Measurements from ENCODE around the gene HORMAD2.

DNA sequence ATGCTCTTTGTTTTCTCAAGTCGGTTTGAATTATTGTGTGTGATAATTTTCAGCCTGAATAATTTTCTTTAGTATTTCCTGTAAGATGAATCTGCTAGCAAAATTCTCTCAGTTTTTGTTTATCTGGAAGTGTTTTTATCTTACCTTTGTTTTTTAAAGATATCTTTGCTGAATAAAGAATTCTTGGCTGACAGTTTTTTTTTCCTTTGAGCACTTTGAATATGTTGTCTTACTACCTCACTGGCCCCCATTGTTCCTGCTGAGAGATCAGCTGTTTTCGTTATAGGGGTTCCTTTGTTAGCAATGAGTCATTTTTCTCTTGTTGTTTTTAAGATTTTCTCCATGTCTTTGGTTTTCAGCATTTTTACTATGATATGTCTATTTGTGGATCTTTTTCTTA, 63.0 kb downstream of the HORMAD2 start:
- TF ChIP-seq, protein P1, sequence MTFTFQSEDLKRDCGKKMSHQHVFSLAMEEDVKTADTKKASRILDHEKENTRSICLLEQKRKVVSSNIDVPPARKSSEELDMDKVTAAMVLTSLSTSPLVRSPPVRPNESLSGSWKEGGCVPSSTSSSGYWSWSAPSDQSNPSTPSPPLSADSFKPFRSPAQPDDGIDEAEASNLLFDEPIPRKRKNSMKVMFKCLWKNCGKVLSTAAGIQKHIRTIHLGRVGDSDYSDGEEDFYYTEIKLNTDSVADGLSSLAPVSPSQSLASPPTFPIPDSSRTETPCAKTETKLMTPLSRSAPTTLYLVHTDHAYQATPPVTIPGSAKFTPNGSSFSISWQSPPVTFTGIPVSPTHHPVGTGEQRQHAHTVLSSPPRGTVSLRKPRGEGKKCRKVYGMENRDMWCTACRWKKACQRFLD (tag by site-specific recombination; IDR thresholded peaks at IDR 0.05) = no peak
- TF ChIP-seq, protein P2, sequence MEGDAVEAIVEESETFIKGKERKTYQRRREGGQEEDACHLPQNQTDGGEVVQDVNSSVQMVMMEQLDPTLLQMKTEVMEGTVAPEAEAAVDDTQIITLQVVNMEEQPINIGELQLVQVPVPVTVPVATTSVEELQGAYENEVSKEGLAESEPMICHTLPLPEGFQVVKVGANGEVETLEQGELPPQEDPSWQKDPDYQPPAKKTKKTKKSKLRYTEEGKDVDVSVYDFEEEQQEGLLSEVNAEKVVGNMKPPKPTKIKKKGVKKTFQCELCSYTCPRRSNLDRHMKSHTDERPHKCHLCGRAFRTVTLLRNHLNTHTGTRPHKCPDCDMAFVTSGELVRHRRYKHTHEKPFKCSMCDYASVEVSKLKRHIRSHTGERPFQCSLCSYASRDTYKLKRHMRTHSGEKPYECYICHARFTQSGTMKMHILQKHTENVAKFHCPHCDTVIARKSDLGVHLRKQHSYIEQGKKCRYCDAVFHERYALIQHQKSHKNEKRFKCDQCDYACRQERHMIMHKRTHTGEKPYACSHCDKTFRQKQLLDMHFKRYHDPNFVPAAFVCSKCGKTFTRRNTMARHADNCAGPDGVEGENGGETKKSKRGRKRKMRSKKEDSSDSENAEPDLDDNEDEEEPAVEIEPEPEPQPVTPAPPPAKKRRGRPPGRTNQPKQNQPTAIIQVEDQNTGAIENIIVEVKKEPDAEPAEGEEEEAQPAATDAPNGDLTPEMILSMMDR (tag by site-specific recombination; IDR thresholded peaks at IDR 0.05) = no peak
- TF ChIP-seq GLIS1 (tag by site-specific recombination; IDR thresholded peaks at IDR 0.05) (no peak), ZNF560 (tag by site-specific recombination; IDR thresholded peaks at IDR 0.05; ENCODE audit: borderline replicate concordance) (no peak)
- TF ChIP-seq, protein P3, sequence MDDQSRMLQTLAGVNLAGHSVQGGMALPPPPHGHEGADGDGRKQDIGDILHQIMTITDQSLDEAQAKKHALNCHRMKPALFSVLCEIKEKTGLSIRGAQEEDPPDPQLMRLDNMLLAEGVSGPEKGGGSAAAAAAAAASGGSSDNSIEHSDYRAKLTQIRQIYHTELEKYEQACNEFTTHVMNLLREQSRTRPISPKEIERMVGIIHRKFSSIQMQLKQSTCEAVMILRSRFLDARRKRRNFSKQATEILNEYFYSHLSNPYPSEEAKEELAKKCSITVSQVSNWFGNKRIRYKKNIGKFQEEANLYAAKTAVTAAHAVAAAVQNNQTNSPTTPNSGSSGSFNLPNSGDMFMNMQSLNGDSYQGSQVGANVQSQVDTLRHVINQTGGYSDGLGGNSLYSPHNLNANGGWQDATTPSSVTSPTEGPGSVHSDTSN (CRISPR knock-in tag; IDR thresholded peaks at IDR 0.05) = no peak
